Endothelial cell of umbilical vein (primary cell): ENCODE measurements around the gene SPIB. TPM values are rescaled to one million over a fixed set of nuclear protein-coding genes. Genes with fewer than 3 reads are reported as not detected.

ENCODE experiments used
- BruUV-seq: library from RNA; stranded (reverse); fragments of 400-500 nt; replicated peaks from 2 replicates; lab custom pipeline; 2021; lab: Mats Ljungman, UMichigan
- CTCF ChIA-PET: fragments of 300-600, 350-600 bp; sonication (Branson Sonifier 250); formaldehyde crosslinking; loops from one replicate; lab custom pipeline; 2021; ENCODE audit warnings: antibody characterized with exemption, inconsistent platforms; lab: Charles Lee
- POLR2A ChIA-PET: fragments of 300-600, 350-600 bp; sonication (Branson Sonifier 250); formaldehyde crosslinking; loops from one replicate; lab custom pipeline; 2021; ENCODE audit warnings: antibody characterized with exemption, inconsistent platforms; lab: Charles Lee
- DNase-seq: peaks from one replicate; pipeline ENCODE4 v3.0.0-alpha.2; 2011; ENCODE audit warnings: low read depth, low spot score
- FAIRE-seq: peaks from 2 replicates; lab custom pipeline; 2011; peaks lifted over from hg19 to GRCh38; lab: Jason Lieb, UNC
- H2AFZ ChIP-seq: 2 replicates; pipeline ENCODE4 v1.6.0; 2012; ENCODE audit warnings: low read depth, low read length, control low read depth, inconsistent platforms
- H3K27ac ChIP-seq: 2 replicates; pipeline ENCODE4 v1.5.1; 2011; ENCODE audit warnings: low read depth, mild to moderate bottlenecking, control low read depth, low read length, moderate library complexity; ENCODE audit not compliant: insufficient read depth
- H3K27me3 ChIP-seq, 2 experiments: 2 replicates each; pipeline versions ENCODE4 v1.6.0 to v1.6.1; 2011; ENCODE audit warnings: low read length in 2 of 2, mixed read lengths in 1 of 2; ENCODE audit not compliant: control insufficient read depth in 2 of 2, insufficient read depth in 2 of 2
- H3K36me3 ChIP-seq, 2 experiments: 2 replicates in 1 of 2; 3 replicates in 1 of 2; pipeline ENCODE4 v1.5.1; 2011; ENCODE audit warnings: low read length in 2 of 2, mild to moderate bottlenecking in 1 of 2, moderate library complexity in 1 of 2; ENCODE audit not compliant: control insufficient read depth in 2 of 2, insufficient read depth in 2 of 2; ENCODE audit errors: extremely low read depth in 1 of 2
- H3K4me1 ChIP-seq: 3 replicates; pipeline ENCODE4 v1.5.1; 2011; ENCODE audit warnings: mild to moderate bottlenecking, low read length; ENCODE audit not compliant: control insufficient read depth, insufficient read depth; ENCODE audit errors: extremely low read depth
- H3K4me2 ChIP-seq: 2 replicates; pipeline ENCODE4 v1.6.1; 2011; ENCODE audit warnings: low read length, control low read depth, mixed read lengths; ENCODE audit not compliant: insufficient read depth
- H3K4me3 ChIP-seq, 3 experiments: fragments of 200-600 bp in 1 of 3; sonication (generic), shearing (Covaris generic) in 1 of 3; replicated peaks in 1 of 3; 2 replicates each; pipeline ENCODE4 v1.5.1; 2011 to 2016; ENCODE audit warnings: control low read depth in 3 of 3, low read length in 3 of 3, mild to moderate bottlenecking in 2 of 3, inconsistent platforms in 1 of 3, low read depth in 1 of 3, moderate library complexity in 1 of 3; ENCODE audit not compliant: insufficient read depth in 1 of 3
- H3K79me2 ChIP-seq: 2 replicates; pipeline ENCODE4 v1.6.0; 2012; ENCODE audit warnings: low read length, inconsistent platforms; ENCODE audit not compliant: control insufficient read depth, insufficient read depth
- H3K9ac ChIP-seq: replicated peaks from 2 replicates; pipeline ENCODE3; 2011; ENCODE audit warnings: low read length, control low read depth; ENCODE audit not compliant: insufficient read depth; ENCODE audit errors: extremely low read depth
- H3K9me1 ChIP-seq: replicated peaks from 3 replicates; pipeline ENCODE4 v1.6.0; 2011; ENCODE audit warnings: mild to moderate bottlenecking, low read length; ENCODE audit not compliant: control insufficient read depth, insufficient read depth; ENCODE audit errors: extremely low read depth
- H3K9me3 ChIP-seq: replicated peaks from 2 replicates; pipeline ENCODE4 v1.5.1; 2012; ENCODE audit warnings: low read length, inconsistent platforms; ENCODE audit not compliant: control insufficient read depth, insufficient read depth
- H4K20me1 ChIP-seq: replicated peaks from 2 replicates; pipeline ENCODE3; 2011; ENCODE audit warnings: mild to moderate bottlenecking, low read length; ENCODE audit not compliant: control insufficient read depth, insufficient read depth; ENCODE audit errors: extremely low read depth
- CTCF ChIP-seq, 2 donors: IDR thresholded peaks; 1 replicate in 1 of 2; 2 replicates in 1 of 2; pipeline ENCODE4 v1.5.1; 2011; ENCODE audit warnings: low read length in 2 of 2, mild to moderate bottlenecking in 2 of 2, moderate library complexity in 2 of 2, control low read depth in 1 of 2, inconsistent platforms in 1 of 2, low read depth in 1 of 2; ENCODE audit not compliant: insufficient read depth in 1 of 2; ENCODE audit errors: extremely low read depth in 1 of 2
- EZH2 ChIP-seq: IDR thresholded peaks from 2 replicates; pipeline ENCODE4 v1.6.1; 2012; ENCODE audit warnings: borderline replicate concordance, low read depth, mild to moderate bottlenecking, moderate library complexity, low read length, inconsistent platforms; ENCODE audit not compliant: severe bottlenecking
- FOS ChIP-seq: IDR thresholded peaks from 2 replicates; pipeline ENCODE4 v1.6.1; 2011; ENCODE audit warnings: mild to moderate bottlenecking, low read length, moderate library complexity, borderline replicate concordance; ENCODE audit not compliant: insufficient read depth
- GATA2 ChIP-seq: IDR thresholded peaks from 2 replicates; pipeline ENCODE4 v1.7.0; 2011; ENCODE audit warnings: low read depth, mild to moderate bottlenecking, moderate library complexity, mixed read lengths, low read length; ENCODE audit not compliant: insufficient read length, insufficient read depth
- JUN ChIP-seq: IDR thresholded peaks from 2 replicates; pipeline ENCODE4 v1.6.1; 2011; ENCODE audit warnings: borderline replicate concordance, low read depth; ENCODE audit not compliant: insufficient read length, insufficient read depth
- MAX ChIP-seq: IDR thresholded peaks from 2 replicates; pipeline ENCODE4 v1.6.1; 2011; ENCODE audit not compliant: insufficient read depth, insufficient read length
- MYC ChIP-seq: IDR thresholded peaks from one replicate; pipeline ENCODE4 v1.6.1; 2011; ENCODE audit warnings: mild to moderate bottlenecking, low read depth, low read length
- POLR2A ChIP-seq: IDR thresholded peaks from 2 replicates; pipeline ENCODE4 v1.6.1; 2012; ENCODE audit warnings: low read depth, mild to moderate bottlenecking, control low read depth, low read length
- POLR2AphosphoS5 ChIP-seq: IDR thresholded peaks from 2 replicates; pipeline ENCODE4 v1.6.1; 2012; ENCODE audit warnings: low read depth, mild to moderate bottlenecking, control low read depth, low read length, moderate library complexity; ENCODE audit not compliant: insufficient read depth
- dilution Hi-C: fragments of 300-500 bp; cut with MboI; formaldehyde crosslinking; loops from one replicate; pipeline ENCODE4 v1.15.0; 2019; ENCODE audit warnings: low sequenced_read_pairs; ENCODE audit not compliant: extremely low pct_ligation_motif_present
- intact Hi-C: fragments of 100-400 bp; cut with micrococcal nuclease; formaldehyde crosslinking; loops from one replicate; pipeline ENCODE4 v1.10.0; 2022
- polyA plus RNA-seq, 4 experiments: library from polyadenylated mRNA; depleted of rRNA in 3 of 4; stranded (reverse) in 3 of 4; unstranded in 1 of 4; fragments of >200 nt; gene quantifications; 2 replicates each; pipeline versions ENCODE4 v1.2.1 to v1.2.3, GENCODE V29; 2011 to 2012; ENCODE audit warnings: missing spikeins in 1 of 4
- total RNA-seq: library from RNA; stranded (reverse); gene quantifications from 2 replicates; pipeline ENCODE4 v1.2.3, GENCODE V29; 2021

SPIB gene
- total and polyA plus RNA-seq, 2 donors (not counting 3 experiments of a cell fraction or from before 2014, with no cell fraction given): not detected

GRCh38 chr19:50415661-50416033, 3.1 kb upstream of the SPIB start:
- Histone ChIP-seq H3K27ac (no peak overlapping the region), H3K79me2 (no peaks in the 10 kb centered on the region), H3K9me1 (no peaks in the 10 kb centered on the region), H3K4me2 (no peak overlapping the region), H3K9ac (no peak overlapping the region), H3K27me3 (peaks cover 15 to 19% of the 10 kb centered on the region in 2 experiments), H4K20me1 (no peaks in the 10 kb centered on the region), H3K4me1 (no peaks in the 10 kb centered on the region), H2AFZ (no peak overlapping the region), H3K36me3 (peaks cover 0 to 3% of the 10 kb centered on the region in 2 experiments), H3K4me3 (no peak overlapping the region), H3K9me3 (no peaks in the 10 kb centered on the region)
- ChIA-PET POLR2A (no interaction called here), CTCF (interaction anchor here (0.6 to 5.7 kb wide), 16 partner anchors 9 to 506 kb away, joined by 3 to 88 read pairs (median 5); partner anchors contain the start of genes NR1H2 and POLD1)
- DNase-seq (no peak), FAIRE-seq (no peak)
- intact Hi-C loops (loop anchor here (1.0 kb wide), 1 partner anchor 46 kb away; no protein-coding TSS in a partner anchor), dilution Hi-C loops (no loop called here)
- TF ChIP-seq MAX (no peak), FOS (no peak), POLR2A (no peak), EZH2 (no peak)
- no TSS peak for BruUV-seq

GRCh38 chr19:50416034-50416977, 2.4 kb upstream of the SPIB start:
- H3K27me3 ChIP-seq: peaks cover 15 to 21% of the 10 kb centered on the region in 2 experiments
- ChIA-PET POLR2A (no interaction called here), CTCF (interaction anchor here (1.2 to 5.7 kb wide), 4 partner anchors 44 to 59 kb away, joined by 7 to 88 read pairs (median 11); no protein-coding TSS in a partner anchor)
- TF ChIP-seq POLR2A (no peak), CTCF (IDR thresholded peaks at IDR 0.05; ENCODE audit: extremely low read depth in 1 of 2, insufficient read depth in 1 of 2, low read depth in 1 of 2, low read length in 2 of 2) (no peak), EZH2 (no peak), FOS (no peak), POLR2AphosphoS5 (no peak), JUN (no peak), GATA2 (no peak), MYC (no peak), MAX (no peak)
- no peak overlapping the region for H3K9ac ChIP-seq
- no peaks in the 10 kb centered on the region for H3K9me3 ChIP-seq
- no peaks in the 10 kb centered on the region for H3K4me1 ChIP-seq
- no peaks in the 10 kb centered on the region for H3K9me1 ChIP-seq
- no TSS peak for BruUV-seq
- H3K27ac ChIP-seq: no peak overlapping the region
- H4K20me1 ChIP-seq: no peaks in the 10 kb centered on the region
- H3K4me2 ChIP-seq: no peak overlapping the region
- H2AFZ ChIP-seq: no peak overlapping the region
- dilution Hi-C loops: no loop called here
- DNase-seq (no peak), FAIRE-seq (no peak)
- H3K79me2 ChIP-seq: no peaks in the 10 kb centered on the region
- no peak overlapping the region for H3K4me3 ChIP-seq
- H3K36me3 ChIP-seq: peaks cover 0 to 3% of the 10 kb centered on the region in 2 experiments
- intact Hi-C loops: no loop called here
